Osteoblast (primary cell): ENCODE measurements around the gene PDP2. TPM values are rescaled to one million over a fixed set of nuclear protein-coding genes. Genes with fewer than 3 reads are reported as not detected.
"Not testable (repeated sequence)": the region's sequence is repeated elsewhere in the genome, so short reads cannot be mapped to it uniquely, and the experiment has no call there.

Source experiments
- DNase-seq: peaks from one replicate; pipeline ENCODE4 v3.0.0; 2011; ENCODE audit warnings: low spot score, mixed read lengths; ENCODE audit not compliant: insufficient read length; ENCODE audit errors: missing footprints
- H2AFZ ChIP-seq: 2 replicates; pipeline ENCODE4 v1.6.0; 2011; ENCODE audit warnings: mild to moderate bottlenecking, low read length
- H3K27ac ChIP-seq: 2 replicates; pipeline ENCODE4 v1.5.1; 2011; ENCODE audit warnings: mild to moderate bottlenecking, low read depth, low read length, moderate library complexity
- H3K27me3 ChIP-seq: 2 replicates; pipeline ENCODE4 v1.6.0; 2012; ENCODE audit warnings: mild to moderate bottlenecking, control low read depth, inconsistent platforms, low read length, moderate library complexity; ENCODE audit not compliant: insufficient read depth
- H3K36me3 ChIP-seq: 2 replicates; pipeline ENCODE4 v1.5.1; 2011; ENCODE audit warnings: mild to moderate bottlenecking, low read length, control low read depth, moderate library complexity; ENCODE audit not compliant: insufficient read depth
- H3K4me1 ChIP-seq: 2 replicates; pipeline ENCODE4 v1.5.1; 2011; ENCODE audit warnings: mild to moderate bottlenecking, low read length, control low read depth, moderate library complexity; ENCODE audit not compliant: insufficient read depth
- H3K4me2 ChIP-seq: 2 replicates; pipeline ENCODE4 v1.6.0; 2011; ENCODE audit warnings: mild to moderate bottlenecking, low read length; ENCODE audit not compliant: insufficient read depth
- H3K4me3 ChIP-seq: fragments of 200-600 bp; sonication (generic); 3 replicates; pipeline ENCODE4 v1.5.1; 2012; ENCODE audit warnings: mild to moderate bottlenecking, low read length, inconsistent platforms; ENCODE audit not compliant: insufficient read depth
- H3K79me2 ChIP-seq: 2 replicates; pipeline ENCODE4 v1.6.0; 2012; ENCODE audit warnings: mild to moderate bottlenecking, low read length, control low read depth, inconsistent platforms; ENCODE audit not compliant: insufficient read depth
- H3K9me3 ChIP-seq: 2 replicates; pipeline ENCODE4 v1.5.1; 2011; ENCODE audit warnings: low read depth, low read length, control low read depth
- H4K20me1 ChIP-seq: 2 replicates; pipeline ENCODE4 v1.6.0; 2012; ENCODE audit warnings: mild to moderate bottlenecking, low read length, control low read depth; ENCODE audit not compliant: insufficient read depth
- total RNA-seq: library from RNA; depleted of rRNA; stranded (reverse); fragments of >200 nt; gene quantifications from 2 replicates; pipeline ENCODE4 v1.2.3, GENCODE V29; 2012
- TF ChIP-seq, protein P1 (sequence below): IDR thresholded peaks from 2 replicates; pipeline ENCODE4 v1.5.1; 2011; ENCODE audit warnings: mild to moderate bottlenecking, low read depth, low read length, moderate library complexity; ENCODE audit errors: extremely low read depth

Gene PDP2
- total RNA-seq, 1 donor: 13.8 TPM

DNA sequence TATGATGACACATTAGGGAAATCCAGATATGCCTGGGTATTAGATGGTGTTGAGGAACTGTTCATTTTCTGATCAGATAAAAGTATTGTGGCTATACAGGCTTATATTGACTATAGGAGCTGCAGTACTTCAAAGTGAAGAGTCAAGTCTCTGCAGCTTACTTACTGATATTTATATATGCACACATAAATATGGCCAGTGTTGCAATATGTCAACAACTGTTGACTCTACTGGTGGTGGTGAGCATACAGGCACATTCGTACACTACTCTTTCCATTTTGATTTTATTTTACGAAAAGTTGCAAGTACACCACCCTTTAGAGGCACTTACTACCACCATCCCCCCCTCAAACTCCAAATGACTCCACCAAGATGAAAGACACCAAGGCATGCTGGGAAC lies 51.4 kb downstream of the PDP2 start:
- Histone ChIP-seq H3K27ac (no peak overlapping the region), H4K20me1 (peaks cover 23% of the 10 kb centered on the region), H3K27me3 (no peaks in the 10 kb centered on the region), H3K36me3 (peaks cover 5% of the 10 kb centered on the region), H2AFZ (no peak overlapping the region), H3K4me2 (no peak overlapping the region), H3K79me2 (peaks cover 39% of the 10 kb centered on the region), H3K9me3 (no peaks in the 10 kb centered on the region), H3K4me3 (no peak overlapping the region), H3K4me1 (peaks cover 37% of the 10 kb centered on the region)
- TF ChIP-seq, protein P1, sequence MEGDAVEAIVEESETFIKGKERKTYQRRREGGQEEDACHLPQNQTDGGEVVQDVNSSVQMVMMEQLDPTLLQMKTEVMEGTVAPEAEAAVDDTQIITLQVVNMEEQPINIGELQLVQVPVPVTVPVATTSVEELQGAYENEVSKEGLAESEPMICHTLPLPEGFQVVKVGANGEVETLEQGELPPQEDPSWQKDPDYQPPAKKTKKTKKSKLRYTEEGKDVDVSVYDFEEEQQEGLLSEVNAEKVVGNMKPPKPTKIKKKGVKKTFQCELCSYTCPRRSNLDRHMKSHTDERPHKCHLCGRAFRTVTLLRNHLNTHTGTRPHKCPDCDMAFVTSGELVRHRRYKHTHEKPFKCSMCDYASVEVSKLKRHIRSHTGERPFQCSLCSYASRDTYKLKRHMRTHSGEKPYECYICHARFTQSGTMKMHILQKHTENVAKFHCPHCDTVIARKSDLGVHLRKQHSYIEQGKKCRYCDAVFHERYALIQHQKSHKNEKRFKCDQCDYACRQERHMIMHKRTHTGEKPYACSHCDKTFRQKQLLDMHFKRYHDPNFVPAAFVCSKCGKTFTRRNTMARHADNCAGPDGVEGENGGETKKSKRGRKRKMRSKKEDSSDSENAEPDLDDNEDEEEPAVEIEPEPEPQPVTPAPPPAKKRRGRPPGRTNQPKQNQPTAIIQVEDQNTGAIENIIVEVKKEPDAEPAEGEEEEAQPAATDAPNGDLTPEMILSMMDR: no peak
- DNase-seq: peak; percentile 26

DNA sequence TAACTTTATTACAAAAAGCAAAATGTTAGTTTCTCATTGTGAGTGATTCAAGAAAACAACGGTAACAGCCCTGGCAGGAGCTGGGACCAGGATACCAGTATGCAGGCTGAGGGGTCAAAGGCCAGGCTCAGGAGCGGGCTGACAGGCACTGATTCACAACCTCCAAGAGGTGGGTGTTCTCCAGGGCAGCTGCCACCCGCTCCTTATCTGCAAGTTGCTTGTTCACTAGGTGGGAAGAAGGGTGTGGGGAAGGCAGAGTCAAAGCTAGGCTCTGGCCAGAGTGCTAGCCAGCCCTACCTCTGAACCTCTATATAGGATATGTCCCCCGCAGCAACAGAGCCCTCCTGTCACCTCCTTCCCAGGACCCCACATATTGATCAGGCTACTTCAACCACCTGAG lies 51.8 kb downstream of the PDP2 start:
- Histone ChIP-seq H2AFZ (no peak overlapping the region), H3K9me3 (no peaks in the 10 kb centered on the region), H4K20me1 (peaks cover 26% of the 10 kb centered on the region), H3K79me2 (peaks cover 43% of the 10 kb centered on the region), H3K4me2 (no peak overlapping the region), H3K27ac (no peak overlapping the region), H3K4me3 (no peak overlapping the region), H3K36me3 (peaks cover 5% of the 10 kb centered on the region), H3K4me1 (peaks cover 34% of the 10 kb centered on the region), H3K27me3 (no peaks in the 10 kb centered on the region)
- DNase-seq: peak; percentile 31
- TF ChIP-seq, protein P1: no peak

DNA sequence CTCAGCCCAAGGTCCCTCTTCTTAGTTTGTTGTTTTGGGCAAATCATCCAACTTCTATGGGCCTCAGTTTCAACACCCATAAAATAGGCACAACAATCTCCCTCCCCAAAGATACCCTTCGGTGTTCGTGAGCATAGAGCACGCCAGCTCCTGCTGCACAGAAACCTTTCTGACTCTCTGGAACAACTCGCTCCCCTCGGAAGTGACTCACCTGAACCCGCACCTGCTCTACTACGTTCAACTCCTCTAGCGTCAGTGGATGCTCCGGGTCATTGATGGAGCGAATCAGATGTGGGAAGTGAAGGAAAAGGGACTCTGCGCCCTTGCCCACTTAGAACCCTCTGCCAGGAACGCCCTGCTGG lies 53.4 kb downstream of the PDP2 start:
- H4K20me1 ChIP-seq: peaks cover 31% of the 10 kb centered on the region
- peak overlapping the region; percentile 82 for H3K4me2 ChIP-seq
- no peaks in the 10 kb centered on the region for H3K9me3 ChIP-seq
- H2AFZ ChIP-seq: peak overlapping the region; percentile 96
- H3K36me3 ChIP-seq: peaks cover 5% of the 10 kb centered on the region
- H3K4me3 ChIP-seq: peak overlapping the region; percentile 90
- DNase-seq: no peak
- peaks cover 18% of the 10 kb centered on the region for H3K4me1 ChIP-seq
- H3K27me3 ChIP-seq: no peaks in the 10 kb centered on the region
- peaks cover 57% of the 10 kb centered on the region for H3K79me2 ChIP-seq
- H3K27ac ChIP-seq: peak overlapping the region; percentile 95
- TF ChIP-seq, protein P1: no peak

DNA sequence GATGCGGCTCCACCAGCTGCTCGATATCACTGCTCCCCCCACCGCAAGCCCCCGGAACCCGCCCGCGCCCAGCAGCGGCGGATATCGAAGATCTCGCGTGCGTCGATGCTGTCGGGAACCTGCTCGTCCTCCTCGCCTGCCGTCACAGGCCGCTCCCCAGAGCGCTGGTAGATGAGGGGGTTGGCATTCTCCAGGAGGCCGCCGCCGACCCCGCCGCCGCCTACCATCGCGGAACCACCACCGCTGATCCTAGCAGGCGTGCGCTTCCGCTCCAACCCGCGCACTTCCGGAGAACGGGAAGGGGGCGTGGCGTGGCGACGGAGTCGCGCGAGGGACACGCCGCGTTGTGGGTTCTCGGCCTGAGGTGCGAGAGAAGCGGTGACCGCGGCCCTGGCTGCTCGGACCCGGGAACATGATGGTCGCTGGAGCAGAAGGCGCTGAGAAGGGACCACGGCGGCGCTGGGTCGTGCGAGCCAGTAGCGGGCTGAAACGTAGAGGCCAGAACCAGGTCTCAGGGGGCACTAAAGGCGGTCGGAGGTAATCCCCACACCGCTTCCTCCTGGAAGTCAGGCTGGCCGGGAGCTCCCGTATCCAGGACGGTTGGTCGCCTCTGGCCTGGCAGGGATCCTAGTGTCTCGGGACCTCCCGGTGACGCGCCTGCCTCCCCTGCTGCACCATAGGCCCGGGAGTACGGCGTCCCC lies 54.0 kb downstream of the PDP2 start, which contains the start of gene CIAO2B:
Gene CIAO2B, minus strand, starts transcription at position 265 of the 701 bp plus-strand sequence. Its CDS starts 38 bp downstream, at position 227.
- Histone ChIP-seq H3K4me2 (peak within 1 kb of the TSS; percentile 82), H3K79me2 (peaks cover 61% of the 10 kb centered on the region), H3K27me3 (no peaks in the 10 kb centered on the region), H3K9me3 (no peaks in the 10 kb centered on the region), H4K20me1 (peaks cover 31% of the 10 kb centered on the region), H2AFZ (peak within 1 kb of the TSS; percentile 96), H3K4me3 (peak within 1 kb of the TSS; percentile 90), H3K36me3 (peaks cover 10% of the 10 kb centered on the region), H3K27ac (peak within 1 kb of the TSS; percentile 95), H3K4me1 (peaks cover 18% of the 10 kb centered on the region)
- TF ChIP-seq, protein P1: no peak
- DNase-seq: peak; percentile 98

- peak overlapping the region; percentile 82 for H3K4me2 ChIP-seq
- peaks cover 61% of the 10 kb centered on the region for H3K79me2 ChIP-seq
- not testable (repeated sequence) for H3K9me3 ChIP-seq, H3K27me3 ChIP-seq, DNase-seq
- H4K20me1 ChIP-seq: peaks cover 31% of the 10 kb centered on the region
- H3K27ac ChIP-seq: peak overlapping the region; percentile 95
- H3K36me3 ChIP-seq: peaks cover 15% of the 10 kb centered on the region
- H2AFZ ChIP-seq: peak overlapping the region; percentile 96
- H3K4me1 ChIP-seq: peaks cover 18% of the 10 kb centered on the region
- H3K4me3 ChIP-seq: peak overlapping the region; percentile 90
Observed at GRCh38 chr16:66934839-66935313, 54.6 kb downstream of the PDP2 start.
